GM12878 (cell line): ENCODE measurements around the gene HOXD13.

Source experiments
- CTCF ChIP-seq, 3 experiments: IDR thresholded peaks in 2 of 3; conservative IDR thresholded peaks in 1 of 3; 2 replicates each; pipeline ENCODE4 v1.5.1; 2011; ENCODE audit warnings: low read depth in 3 of 3, low read length in 3 of 3, mild to moderate bottlenecking in 3 of 3, control low read depth in 2 of 3, moderate library complexity in 2 of 3, inconsistent platforms in 1 of 3, mixed read lengths in 1 of 3; ENCODE audit not compliant: control insufficient read depth in 2 of 3, insufficient read depth in 1 of 3; ENCODE audit errors: extremely low read depth in 1 of 3
- EZH2 ChIP-seq: IDR thresholded peaks from 2 replicates; pipeline ENCODE4 v1.6.1; 2012; ENCODE audit warnings: low read depth, mild to moderate bottlenecking, control low read depth, inconsistent platforms, low read length, borderline replicate concordance; ENCODE audit not compliant: control insufficient read depth
- POLR2A ChIP-seq: IDR thresholded peaks from 2 replicates; pipeline ENCODE4 v1.6.1; 2011; ENCODE audit warnings: low read depth, mild to moderate bottlenecking, low read length
- SREBF2 ChIP-seq: IDR thresholded peaks from 2 replicates; pipeline ENCODE4 v1.6.1; 2012; ENCODE audit warnings: mild to moderate bottlenecking, low read length

DNA sequence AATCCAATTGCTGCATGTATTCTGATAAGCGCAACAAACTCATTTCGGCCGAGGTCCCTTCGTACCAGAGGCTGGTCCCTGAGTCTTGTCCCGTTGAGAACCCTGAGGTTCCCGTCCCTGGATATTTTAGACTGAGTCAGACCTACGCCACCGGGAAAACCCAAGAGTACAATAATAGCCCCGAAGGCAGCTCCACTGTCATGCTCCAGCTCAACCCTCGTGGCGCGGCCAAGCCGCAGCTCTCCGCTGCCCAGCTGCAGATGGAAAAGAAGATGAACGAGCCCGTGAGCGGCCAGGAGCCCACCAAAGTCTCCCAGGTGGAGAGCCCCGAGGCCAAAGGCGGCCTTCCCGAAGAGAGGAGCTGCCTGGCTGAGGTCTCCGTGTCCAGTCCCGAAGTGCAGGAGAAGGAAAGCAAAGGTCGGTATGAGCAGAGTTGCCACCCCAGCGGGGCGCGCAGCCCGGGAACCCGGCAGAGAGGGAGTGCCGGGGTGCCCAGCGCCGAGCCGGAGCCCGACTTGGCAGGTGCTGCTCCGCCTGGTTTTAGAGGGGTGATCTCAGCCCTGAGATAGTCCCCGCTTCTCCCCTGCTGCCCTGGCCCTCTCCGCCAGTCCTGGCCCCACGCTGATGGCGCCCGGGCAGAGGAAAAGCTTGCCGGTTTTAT is 24.8 kb downstream of the HOXD13 start:
- TF ChIP-seq SREBF2: no peak
- no peak for TF ChIP-seq CTCF (IDR thresholded peaks at IDR 0.05 in 2 of 3, conservative IDR thresholded peaks at IDR 0.05 in 1 of 3; ENCODE audit: control insufficient read depth in 2 of 3, extremely low read depth in 1 of 3, insufficient read depth in 1 of 3, low read depth in 3 of 3, low read length in 3 of 3)
- no peak for TF ChIP-seq EZH2
- no peak for TF ChIP-seq POLR2A
